Measurements from ENCODE around the gene TSHR. TPM values are rescaled to one million over a fixed set of nuclear protein-coding genes. Genes with fewer than 3 reads are reported as not detected.

TSHR gene
- total and polyA plus RNA-seq, 2 experiments from 2014 or later = 0.59 to 0.78 TPM

- Histone ChIP-seq H3K27me3 (ENCODE audit: insufficient read depth) (peaks cover 22% of the 10 kb centered on the region), H3K4me3 (no peak overlapping the region)
Observed at GRCh38 chr14:80959496-80959895, 4.1 kb downstream of the TSHR start.

More at GRCh38 chr14:80959496-80959895, 4.1 kb downstream of the TSHR start:
- H3K9me3 Mint-ChIP-seq = no peaks in the 10 kb centered on the region
- no peak for DNase-seq (ENCODE audit: low spot score)
- H3K9me2 ChIP-seq (ENCODE audit: insufficient read depth) = no peaks in the 10 kb centered on the region
- H3K4me1 ChIP-seq (ENCODE audit: insufficient read depth) = no peaks in the 10 kb centered on the region; the same call in 1 of the 2 replicates
- H3F3A ChIP-seq (replicated peaks; ENCODE audit: low read depth) = no peaks in the 10 kb centered on the region
- TF ChIP-seq, protein P1, sequence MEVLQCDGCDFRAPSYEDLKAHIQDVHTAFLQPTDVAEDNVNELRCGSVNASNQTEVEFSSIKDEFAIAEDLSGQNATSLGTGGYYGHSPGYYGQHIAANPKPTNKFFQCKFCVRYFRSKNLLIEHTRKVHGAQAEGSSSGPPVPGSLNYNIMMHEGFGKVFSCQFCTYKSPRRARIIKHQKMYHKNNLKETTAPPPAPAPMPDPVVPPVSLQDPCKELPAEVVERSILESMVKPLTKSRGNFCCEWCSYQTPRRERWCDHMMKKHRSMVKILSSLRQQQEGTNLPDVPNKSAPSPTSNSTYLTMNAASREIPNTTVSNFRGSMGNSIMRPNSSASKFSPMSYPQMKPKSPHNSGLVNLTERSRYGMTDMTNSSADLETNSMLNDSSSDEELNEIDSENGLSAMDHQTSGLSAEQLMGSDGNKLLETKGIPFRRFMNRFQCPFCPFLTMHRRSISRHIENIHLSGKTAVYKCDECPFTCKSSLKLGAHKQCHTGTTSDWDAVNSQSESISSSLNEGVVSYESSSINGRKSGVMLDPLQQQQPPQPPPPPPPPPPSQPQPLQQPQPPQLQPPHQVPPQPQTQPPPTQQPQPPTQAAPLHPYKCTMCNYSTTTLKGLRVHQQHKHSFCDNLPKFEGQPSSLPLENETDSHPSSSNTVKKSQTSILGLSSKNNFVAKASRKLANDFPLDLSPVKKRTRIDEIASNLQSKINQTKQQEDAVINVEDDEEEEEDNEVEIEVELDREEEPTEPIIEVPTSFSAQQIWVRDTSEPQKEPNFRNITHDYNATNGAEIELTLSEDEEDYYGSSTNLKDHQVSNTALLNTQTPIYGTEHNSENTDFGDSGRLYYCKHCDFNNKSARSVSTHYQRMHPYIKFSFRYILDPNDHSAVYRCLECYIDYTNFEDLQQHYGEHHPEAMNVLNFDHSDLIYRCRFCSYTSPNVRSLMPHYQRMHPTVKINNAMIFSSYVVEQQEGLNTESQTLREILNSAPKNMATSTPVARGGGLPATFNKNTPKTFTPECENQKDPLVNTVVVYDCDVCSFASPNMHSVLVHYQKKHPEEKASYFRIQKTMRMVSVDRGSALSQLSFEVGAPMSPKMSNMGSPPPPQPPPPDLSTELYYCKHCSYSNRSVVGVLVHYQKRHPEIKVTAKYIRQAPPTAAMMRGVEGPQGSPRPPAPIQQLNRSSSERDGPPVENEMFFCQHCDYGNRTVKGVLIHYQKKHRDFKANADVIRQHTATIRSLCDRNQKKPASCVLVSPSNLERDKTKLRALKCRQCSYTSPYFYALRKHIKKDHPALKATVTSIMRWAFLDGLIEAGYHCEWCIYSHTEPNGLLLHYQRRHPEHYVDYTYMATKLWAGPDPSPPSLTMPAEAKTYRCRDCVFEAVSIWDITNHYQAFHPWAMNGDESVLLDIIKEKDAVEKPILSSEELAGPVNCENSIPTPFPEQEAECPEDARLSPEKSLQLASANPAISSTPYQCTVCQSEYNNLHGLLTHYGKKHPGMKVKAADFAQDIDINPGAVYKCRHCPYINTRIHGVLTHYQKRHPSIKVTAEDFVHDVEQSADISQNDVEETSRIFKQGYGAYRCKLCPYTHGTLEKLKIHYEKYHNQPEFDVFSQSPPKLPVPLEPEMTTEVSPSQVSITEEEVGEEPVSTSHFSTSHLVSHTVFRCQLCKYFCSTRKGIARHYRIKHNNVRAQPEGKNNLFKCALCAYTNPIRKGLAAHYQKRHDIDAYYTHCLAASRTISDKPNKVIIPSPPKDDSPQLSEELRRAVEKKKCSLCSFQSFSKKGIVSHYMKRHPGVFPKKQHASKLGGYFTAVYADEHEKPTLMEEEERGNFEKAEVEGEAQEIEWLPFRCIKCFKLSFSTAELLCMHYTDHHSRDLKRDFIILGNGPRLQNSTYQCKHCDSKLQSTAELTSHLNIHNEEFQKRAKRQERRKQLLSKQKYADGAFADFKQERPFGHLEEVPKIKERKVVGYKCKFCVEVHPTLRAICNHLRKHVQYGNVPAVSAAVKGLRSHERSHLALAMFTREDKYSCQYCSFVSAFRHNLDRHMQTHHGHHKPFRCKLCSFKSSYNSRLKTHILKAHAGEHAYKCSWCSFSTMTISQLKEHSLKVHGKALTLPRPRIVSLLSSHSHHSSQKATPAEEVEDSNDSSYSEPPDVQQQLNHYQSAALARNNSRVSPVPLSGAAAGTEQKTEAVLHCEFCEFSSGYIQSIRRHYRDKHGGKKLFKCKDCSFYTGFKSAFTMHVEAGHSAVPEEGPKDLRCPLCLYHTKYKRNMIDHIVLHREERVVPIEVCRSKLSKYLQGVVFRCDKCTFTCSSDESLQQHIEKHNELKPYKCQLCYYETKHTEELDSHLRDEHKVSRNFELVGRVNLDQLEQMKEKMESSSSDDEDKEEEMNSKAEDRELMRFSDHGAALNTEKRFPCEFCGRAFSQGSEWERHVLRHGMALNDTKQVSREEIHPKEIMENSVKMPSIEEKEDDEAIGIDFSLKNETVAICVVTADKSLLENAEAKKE (CRISPR knock-in tag; IDR thresholded peaks at IDR 0.05) = no peak
- TF ChIP-seq CREB1 (CRISPR knock-in tag; IDR thresholded peaks at IDR 0.05; ENCODE audit: low read depth) (no peak), NANOG (IDR thresholded peaks at IDR 0.05; ENCODE audit: borderline replicate concordance) (no peak), ZNF114 (CRISPR knock-in tag; IDR thresholded peaks at IDR 0.05) (no peak), ZNF331 (CRISPR knock-in tag; IDR thresholded peaks at IDR 0.05; ENCODE audit: low read depth) (no peak), EZH2 (IDR thresholded peaks at IDR 0.05; ENCODE audit: low read depth, unreplicated experiment) (no peak), POLR2AphosphoS5 (IDR thresholded peaks at IDR 0.05; ENCODE audit: low read depth) (no peak), STAT1 (IDR thresholded peaks at IDR 0.05; ENCODE audit: unreplicated experiment) (no peak), EZH2phosphoT487 (IDR thresholded peaks at IDR 0.05; ENCODE audit: unreplicated experiment) (no peak), JUNB (IDR thresholded peaks at IDR 0.05; ENCODE audit: unreplicated experiment) (no peak)
- TF ChIP-seq, protein P2, sequence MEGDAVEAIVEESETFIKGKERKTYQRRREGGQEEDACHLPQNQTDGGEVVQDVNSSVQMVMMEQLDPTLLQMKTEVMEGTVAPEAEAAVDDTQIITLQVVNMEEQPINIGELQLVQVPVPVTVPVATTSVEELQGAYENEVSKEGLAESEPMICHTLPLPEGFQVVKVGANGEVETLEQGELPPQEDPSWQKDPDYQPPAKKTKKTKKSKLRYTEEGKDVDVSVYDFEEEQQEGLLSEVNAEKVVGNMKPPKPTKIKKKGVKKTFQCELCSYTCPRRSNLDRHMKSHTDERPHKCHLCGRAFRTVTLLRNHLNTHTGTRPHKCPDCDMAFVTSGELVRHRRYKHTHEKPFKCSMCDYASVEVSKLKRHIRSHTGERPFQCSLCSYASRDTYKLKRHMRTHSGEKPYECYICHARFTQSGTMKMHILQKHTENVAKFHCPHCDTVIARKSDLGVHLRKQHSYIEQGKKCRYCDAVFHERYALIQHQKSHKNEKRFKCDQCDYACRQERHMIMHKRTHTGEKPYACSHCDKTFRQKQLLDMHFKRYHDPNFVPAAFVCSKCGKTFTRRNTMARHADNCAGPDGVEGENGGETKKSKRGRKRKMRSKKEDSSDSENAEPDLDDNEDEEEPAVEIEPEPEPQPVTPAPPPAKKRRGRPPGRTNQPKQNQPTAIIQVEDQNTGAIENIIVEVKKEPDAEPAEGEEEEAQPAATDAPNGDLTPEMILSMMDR (conservative IDR thresholded peaks at IDR 0.05; ENCODE audit: low read depth in 2 of 2) = no peak
- TF ChIP-seq, protein P3, sequence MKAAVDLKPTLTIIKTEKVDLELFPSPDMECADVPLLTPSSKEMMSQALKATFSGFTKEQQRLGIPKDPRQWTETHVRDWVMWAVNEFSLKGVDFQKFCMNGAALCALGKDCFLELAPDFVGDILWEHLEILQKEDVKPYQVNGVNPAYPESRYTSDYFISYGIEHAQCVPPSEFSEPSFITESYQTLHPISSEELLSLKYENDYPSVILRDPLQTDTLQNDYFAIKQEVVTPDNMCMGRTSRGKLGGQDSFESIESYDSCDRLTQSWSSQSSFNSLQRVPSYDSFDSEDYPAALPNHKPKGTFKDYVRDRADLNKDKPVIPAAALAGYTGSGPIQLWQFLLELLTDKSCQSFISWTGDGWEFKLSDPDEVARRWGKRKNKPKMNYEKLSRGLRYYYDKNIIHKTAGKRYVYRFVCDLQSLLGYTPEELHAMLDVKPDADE (IDR thresholded peaks at IDR 0.05) = no peak
- TF ChIP-seq, protein P4, sequence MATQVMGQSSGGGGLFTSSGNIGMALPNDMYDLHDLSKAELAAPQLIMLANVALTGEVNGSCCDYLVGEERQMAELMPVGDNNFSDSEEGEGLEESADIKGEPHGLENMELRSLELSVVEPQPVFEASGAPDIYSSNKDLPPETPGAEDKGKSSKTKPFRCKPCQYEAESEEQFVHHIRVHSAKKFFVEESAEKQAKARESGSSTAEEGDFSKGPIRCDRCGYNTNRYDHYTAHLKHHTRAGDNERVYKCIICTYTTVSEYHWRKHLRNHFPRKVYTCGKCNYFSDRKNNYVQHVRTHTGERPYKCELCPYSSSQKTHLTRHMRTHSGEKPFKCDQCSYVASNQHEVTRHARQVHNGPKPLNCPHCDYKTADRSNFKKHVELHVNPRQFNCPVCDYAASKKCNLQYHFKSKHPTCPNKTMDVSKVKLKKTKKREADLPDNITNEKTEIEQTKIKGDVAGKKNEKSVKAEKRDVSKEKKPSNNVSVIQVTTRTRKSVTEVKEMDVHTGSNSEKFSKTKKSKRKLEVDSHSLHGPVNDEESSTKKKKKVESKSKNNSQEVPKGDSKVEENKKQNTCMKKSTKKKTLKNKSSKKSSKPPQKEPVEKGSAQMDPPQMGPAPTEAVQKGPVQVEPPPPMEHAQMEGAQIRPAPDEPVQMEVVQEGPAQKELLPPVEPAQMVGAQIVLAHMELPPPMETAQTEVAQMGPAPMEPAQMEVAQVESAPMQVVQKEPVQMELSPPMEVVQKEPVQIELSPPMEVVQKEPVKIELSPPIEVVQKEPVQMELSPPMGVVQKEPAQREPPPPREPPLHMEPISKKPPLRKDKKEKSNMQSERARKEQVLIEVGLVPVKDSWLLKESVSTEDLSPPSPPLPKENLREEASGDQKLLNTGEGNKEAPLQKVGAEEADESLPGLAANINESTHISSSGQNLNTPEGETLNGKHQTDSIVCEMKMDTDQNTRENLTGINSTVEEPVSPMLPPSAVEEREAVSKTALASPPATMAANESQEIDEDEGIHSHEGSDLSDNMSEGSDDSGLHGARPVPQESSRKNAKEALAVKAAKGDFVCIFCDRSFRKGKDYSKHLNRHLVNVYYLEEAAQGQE (IDR thresholded peaks at IDR 0.05; ENCODE audit: unreplicated experiment) = no peak
- no peak overlapping the region for H3K4me3 Mint-ChIP-seq
- H3K79me2 ChIP-seq (replicated peaks; ENCODE audit: insufficient read depth) = no peaks in the 10 kb centered on the region
- no peak for ATAC-seq
- H4K20me1 ChIP-seq (replicated peaks; ENCODE audit: insufficient read depth) = no peaks in the 10 kb centered on the region
- no peak overlapping the region for H3K27ac ChIP-seq (ENCODE audit: low read depth)
- peaks cover 13% of the 10 kb centered on the region for H3K4me1 Mint-ChIP-seq
- H3K36me3 Mint-ChIP-seq (ENCODE audit: low read depth) = no peaks in the 10 kb centered on the region
- H3K27ac Mint-ChIP-seq = no peak overlapping the region
- H2AFZ ChIP-seq = no peak overlapping the region; the same call in 1 of the 2 replicates
- H3K4me2 ChIP-seq = no peak overlapping the region
- H3K27me3 Mint-ChIP-seq (ENCODE audit: insufficient read depth, low read depth, poor library complexity) = peaks cover 15% of the 10 kb centered on the region
- no peaks in the 10 kb centered on the region for H3K36me3 ChIP-seq (ENCODE audit: insufficient read depth)
